HepG2 (cell line): ENCODE data around the gene MAGI1. TPM values are rescaled to one million over a fixed set of nuclear protein-coding genes. Genes with fewer than 3 reads are reported as not detected.

Source experiments
- ATAC-seq: fragments of 200-7000 bp; cut with Tn5 transposase; 3 replicates; pipeline ENCODE4 v1.9.1; 2020; ENCODE audit warnings: mild to moderate bottlenecking, moderate library complexity
- BruUV-seq: library from RNA; stranded (reverse); fragments of 400-500 nt; replicated peaks from 2 replicates; lab custom pipeline; 2021; lab: Mats Ljungman, UMichigan
- CTCF ChIA-PET: fragments of 300-600 bp; formaldehyde crosslinking; extraction: SDS; loops from one replicate; lab custom pipeline; 2021; ENCODE audit warnings: low total read pairs, inconsistent platforms, low intra/inter-chr PET ratio; lab: Yijun Ruan, JAX
- POLR2A ChIA-PET: fragments of 350-600 bp; sonication (Branson Sonifier 250); formaldehyde crosslinking; loops from one replicate; lab custom pipeline; 2020; ENCODE audit warnings: antibody characterized with exemption, inconsistent platforms; lab: Yijun Ruan, JAX
- DNase-seq: peaks from one replicate; pipeline ENCODE4 v3.0.0-alpha.2; 2015; ENCODE audit warnings: low spot score
- FAIRE-seq: peaks from 3 replicates; lab custom pipeline; 2011; peaks lifted over from hg19 to GRCh38; lab: Jason Lieb, UNC
- H2AFZ ChIP-seq: one replicate; pipeline ENCODE4 v1.6.1; 2011; ENCODE audit warnings: low read length, inconsistent platforms
- H3K27ac ChIP-seq: fragments of 300-600 bp; 3 replicates; pipeline ENCODE4 v1.8.0; 2011; ENCODE audit warnings: mixed run types, mild to moderate bottlenecking, mixed read lengths, low read length, inconsistent platforms; ENCODE audit not compliant: insufficient read depth; ENCODE audit errors: extremely low read length
- H3K27me3 ChIP-seq, 2 experiments: fragments of 200-600 bp in 1 of 2; 2 replicates in 1 of 2; 3 replicates in 1 of 2; pipeline versions ENCODE4 v1.6.0 to v1.8.0; 2011; ENCODE audit warnings: low read length in 2 of 2, mild to moderate bottlenecking in 2 of 2, moderate library complexity in 2 of 2, inconsistent platforms in 1 of 2; ENCODE audit not compliant: insufficient read depth in 2 of 2, control insufficient read depth in 1 of 2
- H3K36me3 ChIP-seq, 2 experiments: fragments of 200-600 bp in 1 of 2; replicated peaks in 1 of 2; 2 replicates in 1 of 2; 3 replicates in 1 of 2; pipeline versions ENCODE4 v1.5.1 to v1.8.0; 2011; ENCODE audit warnings: low read length in 2 of 2, inconsistent platforms in 1 of 2; ENCODE audit not compliant: insufficient read depth in 2 of 2, control insufficient read depth in 1 of 2
- H3K4me1 ChIP-seq: 2 replicates; pipeline ENCODE4 v1.5.1; 2012; ENCODE audit warnings: low read length, inconsistent platforms; ENCODE audit not compliant: insufficient read depth
- H3K4me2 ChIP-seq: 2 replicates; pipeline ENCODE4 v1.6.0; 2011; ENCODE audit warnings: low read depth, low read length, inconsistent platforms
- H3K4me3 ChIP-seq, 3 experiments: fragments of 200-600 bp in 1 of 3; sonication (generic), shearing (Covaris generic) in 1 of 3; replicated peaks in 1 of 3; 2 replicates each; pipeline ENCODE4 v1.5.1; 2011 to 2016; ENCODE audit warnings: low read length in 3 of 3, inconsistent platforms in 2 of 3, low read depth in 2 of 3, mild to moderate bottlenecking in 2 of 3, control low read depth in 1 of 3, mixed read lengths in 1 of 3; ENCODE audit not compliant: insufficient read depth in 1 of 3
- H3K79me2 ChIP-seq: one replicate; pipeline ENCODE4 v1.6.1; 2011; ENCODE audit warnings: low read length, inconsistent platforms; ENCODE audit not compliant: insufficient read depth
- H3K9ac ChIP-seq: 2 replicates; pipeline ENCODE4 v1.6.0; 2011; ENCODE audit warnings: mild to moderate bottlenecking, low read depth, low read length, inconsistent platforms; ENCODE audit not compliant: insufficient read depth
- H3K9me3 ChIP-seq: 2 replicates; pipeline ENCODE4 v1.5.1; 2012; ENCODE audit warnings: mild to moderate bottlenecking, low read length
- H4K20me1 ChIP-seq: 2 replicates; pipeline ENCODE4 v1.6.0; 2011; ENCODE audit warnings: inconsistent platforms, mild to moderate bottlenecking, low read length, moderate library complexity; ENCODE audit not compliant: insufficient read depth
- GPN1 ChIP-seq: sonication (generic); formaldehyde crosslinking; IDR thresholded peaks from 2 replicates; pipeline ENCODE4 v1.5.1; 2020; ENCODE audit warnings: missing genetic modification reagents, borderline replicate concordance
- MTA1 ChIP-seq: sonication (generic); formaldehyde crosslinking; IDR thresholded peaks from 2 replicates; pipeline ENCODE4 v1.4.0; 2020; ENCODE audit warnings: missing genetic modification reagents, mild to moderate bottlenecking, borderline replicate concordance
- RNF2 ChIP-seq: fragments of 450-650 bp; conservative IDR thresholded peaks from 2 replicates; pipeline ENCODE4 v1.6.1; 2016; ENCODE audit warnings: low read depth
- WGBS: methylation state at CpG from one replicate; pipeline ENCODE4 v1.1.6; 2017; ENCODE audit warnings: low lambda C conversion rate; 5-methylcytosine and 5-hydroxymethylcytosine counted together
- in situ Hi-C: cut with HindIII; loops from 2 replicates; pipeline ENCODE4 v1.10.0; 2017; ENCODE audit warnings: low pct_unique_long_range_greater_than_20kb; ENCODE audit not compliant: extremely low pct_ligation_motif_present
- intact Hi-C: fragments of 100-400 bp; cut with micrococcal nuclease; formaldehyde crosslinking; loops from one replicate; pipeline ENCODE4 v1.10.0; 2022; ENCODE audit not compliant: unreplicated experiment
- polyA plus RNA-seq, 8 experiments: library from polyadenylated mRNA; depleted of rRNA in 3 of 8; stranded (reverse) in 7 of 8; unstranded in 1 of 8; fragments of >200 nt; fragmentation: Illumina TruSeq in 4 of 8; extraction: Trizol in 4 of 8; gene quantifications; 2 replicates each; pipeline versions ENCODE4 v1.2.1 to v1.2.3, GENCODE V29; 2011 to 2016; ENCODE audit warnings: low read depth in 4 of 8, missing spikeins in 1 of 8, mixed read lengths in 1 of 8; ENCODE audit not compliant: insufficient read depth in 1 of 8
- total RNA-seq, 5 experiments: library from RNA; depleted of rRNA; stranded (reverse); fragments of >200 nt; fragmentation: Illumina TruSeq; extraction: Trizol; gene quantifications; 2 replicates each; pipeline ENCODE4 v1.2.3, GENCODE V29; 2016; ENCODE audit warnings: low read depth in 1 of 5
- TF ChIP-seq, protein P1 (sequence below): sonication (generic); formaldehyde crosslinking; IDR thresholded peaks from 2 replicates; pipeline ENCODE4 v1.4.0; 2020; ENCODE audit warnings: mild to moderate bottlenecking, low read depth, missing genetic modification reagents
- TF ChIP-seq, protein P2 (sequence below), 2 experiments: fragments of 450-650 bp in 1 of 2; sonication (generic) in 1 of 2; formaldehyde crosslinking in 1 of 2; IDR thresholded peaks; 2 replicates each; pipeline versions ENCODE4 v1.6.1 to v1.8.0; 2016 to 2022; ENCODE audit warnings: antibody characterized with exemption in 1 of 2, mild to moderate bottlenecking in 1 of 2, missing genetic modification reagents in 1 of 2

Gene MAGI1
- total and polyA plus RNA-seq, 2 of the 13 experiments (the other 11 are each of a cell fraction or from before 2014, with no cell fraction given): 22.2 to 26.0 TPM

DNA sequence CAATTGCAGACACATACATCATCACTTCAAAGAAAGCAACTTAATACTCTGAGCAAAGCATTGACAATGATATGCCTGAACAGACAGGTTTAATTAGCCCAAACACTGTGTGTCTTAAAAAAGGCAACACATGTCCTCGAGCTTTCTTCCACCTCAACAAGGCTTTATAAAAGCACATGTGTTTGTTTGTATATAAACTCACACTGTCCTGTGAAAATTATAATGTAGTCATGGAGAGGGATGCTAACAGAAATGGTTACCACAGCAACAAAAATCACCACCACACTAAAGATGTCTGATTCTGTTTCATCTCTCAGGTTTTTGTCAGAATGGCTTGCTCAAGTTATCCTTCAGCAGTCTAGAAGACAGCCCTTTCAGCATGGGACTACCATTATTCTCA lies 314.7 kb downstream of the MAGI1 start:
- H3K4me3 ChIP-seq: no peak overlapping the region
- H3K4me1 ChIP-seq: peaks cover 15% of the 10 kb centered on the region
- no peak overlapping the region for H2AFZ ChIP-seq
- intact Hi-C loops (no loop called here), in situ Hi-C loops (no loop called here)
- no peaks in the 10 kb centered on the region for H3K9me3 ChIP-seq
- no peak overlapping the region for H3K9ac ChIP-seq
- H4K20me1 ChIP-seq: peaks cover 10% of the 10 kb centered on the region
- H3K27ac ChIP-seq: no peak overlapping the region
- peaks cover 15% of the 10 kb centered on the region for H3K79me2 ChIP-seq
- H3K27me3 ChIP-seq: no peaks in the 10 kb centered on the region
- no peak for FAIRE-seq
- BruUV-seq: no TSS peak
- no peak for DNase-seq
- H3K36me3 ChIP-seq: peaks cover 2 to 3% of the 10 kb centered on the region in 2 experiments; a peak in 1 of 5 replicates
- CTCF ChIA-PET: no interaction called here
- TF ChIP-seq, protein P1, sequence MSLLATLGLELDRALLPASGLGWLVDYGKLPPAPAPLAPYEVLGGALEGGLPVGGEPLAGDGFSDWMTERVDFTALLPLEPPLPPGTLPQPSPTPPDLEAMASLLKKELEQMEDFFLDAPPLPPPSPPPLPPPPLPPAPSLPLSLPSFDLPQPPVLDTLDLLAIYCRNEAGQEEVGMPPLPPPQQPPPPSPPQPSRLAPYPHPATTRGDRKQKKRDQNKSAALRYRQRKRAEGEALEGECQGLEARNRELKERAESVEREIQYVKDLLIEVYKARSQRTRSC (CRISPR knock-in tag): no peak
- TF ChIP-seq RNF2 (no peak), GPN1 (no peak), MTA1 (CRISPR knock-in tag) (no peak)
- TF ChIP-seq, protein P2, sequence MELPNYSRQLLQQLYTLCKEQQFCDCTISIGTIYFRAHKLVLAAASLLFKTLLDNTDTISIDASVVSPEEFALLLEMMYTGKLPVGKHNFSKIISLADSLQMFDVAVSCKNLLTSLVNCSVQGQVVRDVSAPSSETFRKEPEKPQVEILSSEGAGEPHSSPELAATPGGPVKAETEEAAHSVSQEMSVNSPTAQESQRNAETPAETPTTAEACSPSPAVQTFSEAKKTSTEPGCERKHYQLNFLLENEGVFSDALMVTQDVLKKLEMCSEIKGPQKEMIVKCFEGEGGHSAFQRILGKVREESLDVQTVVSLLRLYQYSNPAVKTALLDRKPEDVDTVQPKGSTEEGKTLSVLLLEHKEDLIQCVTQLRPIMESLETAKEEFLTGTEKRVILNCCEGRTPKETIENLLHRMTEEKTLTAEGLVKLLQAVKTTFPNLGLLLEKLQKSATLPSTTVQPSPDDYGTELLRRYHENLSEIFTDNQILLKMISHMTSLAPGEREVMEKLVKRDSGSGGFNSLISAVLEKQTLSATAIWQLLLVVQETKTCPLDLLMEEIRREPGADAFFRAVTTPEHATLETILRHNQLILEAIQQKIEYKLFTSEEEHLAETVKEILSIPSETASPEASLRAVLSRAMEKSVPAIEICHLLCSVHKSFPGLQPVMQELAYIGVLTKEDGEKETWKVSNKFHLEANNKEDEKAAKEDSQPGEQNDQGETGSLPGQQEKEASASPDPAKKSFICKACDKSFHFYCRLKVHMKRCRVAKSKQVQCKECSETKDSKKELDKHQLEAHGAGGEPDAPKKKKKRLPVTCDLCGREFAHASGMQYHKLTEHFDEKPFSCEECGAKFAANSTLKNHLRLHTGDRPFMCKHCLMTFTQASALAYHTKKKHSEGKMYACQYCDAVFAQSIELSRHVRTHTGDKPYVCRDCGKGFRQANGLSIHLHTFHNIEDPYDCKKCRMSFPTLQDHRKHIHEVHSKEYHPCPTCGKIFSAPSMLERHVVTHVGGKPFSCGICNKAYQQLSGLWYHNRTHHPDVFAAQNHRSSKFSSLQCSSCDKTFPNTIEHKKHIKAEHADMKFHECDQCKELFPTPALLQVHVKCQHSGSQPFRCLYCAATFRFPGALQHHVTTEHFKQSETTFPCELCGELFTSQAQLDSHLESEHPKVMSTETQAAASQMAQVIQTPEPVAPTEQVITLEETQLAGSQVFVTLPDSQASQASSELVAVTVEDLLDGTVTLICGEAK (IDR thresholded peaks at IDR 0.05): no peak
- TF ChIP-seq, protein P2 (CRISPR knock-in tag; IDR thresholded peaks at IDR 0.05): no peak
- TF ChIP-seq, all 625 proteins: peak for 0
- H3K4me2 ChIP-seq: no peak overlapping the region
- POLR2A ChIA-PET: no interaction called here
- ATAC-seq: no peak
- 100% methylated on average over 1 of the region's 1 CpG for WGBS
